SW 1271 (cell line): Measurements from ENCODE around the gene CADM2.

Experiments
- DNase-seq, 2 experiments: peaks; one replicate each; lab custom pipeline; 2025; lab: John Stamatoyannopoulos, UW

CADM2 gene

GRCh38 chr3:84984429-84984828, 25.6 kb downstream of the CADM2 start:
- no peak for DNase-seq

GRCh38 chr3:84985795-84986194, 27.0 kb downstream of the CADM2 start:
- DNase-seq = no peak

- DNase-seq = no peak
Observed at GRCh38 chr3:84987706-84988504, 29.1 kb downstream of the CADM2 start.

GRCh38 chr3:84989102-84989501, 30.3 kb downstream of the CADM2 start:
- DNase-seq = no peak

GRCh38 chr3:84991422-84991900, 32.7 kb downstream of the CADM2 start:
- DNase-seq = no peak

GRCh38 chr3:84993956-84994355, 35.2 kb downstream of the CADM2 start:
- no peak for DNase-seq

- no peak for DNase-seq
Observed at GRCh38 chr3:84998545-84998944, 39.8 kb downstream of the CADM2 start.

- no peak for DNase-seq
Observed at GRCh38 chr3:85003479-85003878, 44.7 kb downstream of the CADM2 start.

GRCh38 chr3:85004147-85004546, 45.4 kb downstream of the CADM2 start:
- DNase-seq = no peak

- no peak for DNase-seq
Observed at GRCh38 chr3:85005946-85006345, 47.2 kb downstream of the CADM2 start.

- DNase-seq = no peak
Observed at GRCh38 chr3:85007195-85008094, 48.7 kb downstream of the CADM2 start.

- DNase-seq = no peak
Observed at GRCh38 chr3:85020828-85021227, 62.0 kb downstream of the CADM2 start.

- DNase-seq = no peak
Observed at GRCh38 chr3:85030052-85030451, 71.3 kb downstream of the CADM2 start.

- no peak for DNase-seq
Observed at GRCh38 chr3:85037203-85037602, 78.4 kb downstream of the CADM2 start.

GRCh38 chr3:85041001-85041400, 82.2 kb downstream of the CADM2 start:
- DNase-seq = no peak

GRCh38 chr3:85041562-85042055, 82.8 kb downstream of the CADM2 start:
- no peak for DNase-seq

GRCh38 chr3:85050821-85051220, 92.0 kb downstream of the CADM2 start:
- no peak for DNase-seq

- no peak for DNase-seq
Observed at GRCh38 chr3:85051786-85052185, 93.0 kb downstream of the CADM2 start.

GRCh38 chr3:85053626-85054025, 94.8 kb downstream of the CADM2 start:
- DNase-seq = no peak

- no peak for DNase-seq
Observed at GRCh38 chr3:85054579-85054978, 95.8 kb downstream of the CADM2 start.

GRCh38 chr3:85068911-85069310, 110.1 kb downstream of the CADM2 start:
- no peak for DNase-seq

GRCh38 chr3:85074003-85074402, 115.2 kb downstream of the CADM2 start:
- DNase-seq = no peak

- no peak for DNase-seq
Observed at GRCh38 chr3:85075663-85076062, 116.9 kb downstream of the CADM2 start.
